SK-N-SH treated with all-trans-retinoic acid at 6 μM for 48 hours (cell line): ENCODE data around the gene CD22.

Experiments
- BACH2 ChIP-seq: fragments of 250-450 bp; sonication (Bioruptor Pico); IDR thresholded peaks from 2 replicates; pipeline ENCODE4 v1.9.0; 2021; ENCODE audit warnings: mild to moderate bottlenecking, borderline replicate concordance
- ESRRG ChIP-seq: fragments of 250-450 bp; sonication (Bioruptor Pico); IDR thresholded peaks from 2 replicates; pipeline ENCODE4 v1.6.1; 2021; ENCODE audit warnings: mild to moderate bottlenecking
- ISL1 ChIP-seq: fragments of 250-450 bp; sonication (Bioruptor Pico); IDR thresholded peaks from 2 replicates; pipeline ENCODE4 v2.1.2; 2022; ENCODE audit warnings: mild to moderate bottlenecking, moderate library complexity
- PATZ1 ChIP-seq: fragments of 250-450 bp; sonication (Bioruptor Pico); IDR thresholded peaks from 2 replicates; pipeline ENCODE4 v1.8.0; 2020; ENCODE audit warnings: mild to moderate bottlenecking, moderate library complexity, borderline replicate concordance
- RARB ChIP-seq: fragments of 250-450 bp; sonication (Bioruptor Pico); IDR thresholded peaks from 2 replicates; pipeline ENCODE4 v1.8.0; 2021; ENCODE audit warnings: mild to moderate bottlenecking, moderate library complexity
- TSHZ2 ChIP-seq: fragments of 250-450 bp; sonication (Bioruptor Pico); IDR thresholded peaks from 2 replicates; pipeline ENCODE4 v1.5.0; 2020; ENCODE audit warnings: mild to moderate bottlenecking, moderate library complexity
- ZC3H10 ChIP-seq: fragments of 250-450 bp; sonication (Bioruptor Pico); IDR thresholded peaks from 2 replicates; pipeline ENCODE4 v1.5.1; 2021; ENCODE audit warnings: mild to moderate bottlenecking, moderate library complexity
- ZFP3 ChIP-seq: fragments of 250-450 bp; sonication (Bioruptor Pico); IDR thresholded peaks from 2 replicates; pipeline ENCODE4 v1.5.0; 2020; ENCODE audit warnings: mild to moderate bottlenecking, moderate library complexity
- ZNF565 ChIP-seq: fragments of 450-650 bp; formaldehyde crosslinking; conservative IDR thresholded peaks from 2 replicates; pipeline ENCODE4 v1.5.0; 2020; ENCODE audit warnings: low read depth, mild to moderate bottlenecking, moderate library complexity
- ZNF8 ChIP-seq: fragments of 450-650 bp; formaldehyde crosslinking; IDR thresholded peaks from 2 replicates; pipeline ENCODE4 v1.5.0; 2020; ENCODE audit warnings: mild to moderate bottlenecking, moderate library complexity
- TF ChIP-seq, protein P1 (sequence below): fragments of 250-450 bp; sonication (Bioruptor Pico); IDR thresholded peaks from 2 replicates; pipeline ENCODE4 v1.8.0; 2021; ENCODE audit warnings: low read depth, mild to moderate bottlenecking, moderate library complexity, borderline replicate concordance

GRCh38 chr19:35388277-35389054 is 59.5 kb downstream of the CD22 start:
- TF ChIP-seq ZC3H10 (CRISPR knock-in tag) (no peak), ZNF8 (CRISPR knock-in tag) (no peak), ZNF565 (CRISPR knock-in tag) (no peak), BACH2 (CRISPR knock-in tag) (no peak), TSHZ2 (CRISPR knock-in tag) (no peak), ISL1 (CRISPR knock-in tag) (no peak), RARB (CRISPR knock-in tag) (no peak), ESRRG (no peak), PATZ1 (CRISPR knock-in tag) (no peak), ZFP3 (CRISPR knock-in tag) (no peak)
- TF ChIP-seq, protein P1, sequence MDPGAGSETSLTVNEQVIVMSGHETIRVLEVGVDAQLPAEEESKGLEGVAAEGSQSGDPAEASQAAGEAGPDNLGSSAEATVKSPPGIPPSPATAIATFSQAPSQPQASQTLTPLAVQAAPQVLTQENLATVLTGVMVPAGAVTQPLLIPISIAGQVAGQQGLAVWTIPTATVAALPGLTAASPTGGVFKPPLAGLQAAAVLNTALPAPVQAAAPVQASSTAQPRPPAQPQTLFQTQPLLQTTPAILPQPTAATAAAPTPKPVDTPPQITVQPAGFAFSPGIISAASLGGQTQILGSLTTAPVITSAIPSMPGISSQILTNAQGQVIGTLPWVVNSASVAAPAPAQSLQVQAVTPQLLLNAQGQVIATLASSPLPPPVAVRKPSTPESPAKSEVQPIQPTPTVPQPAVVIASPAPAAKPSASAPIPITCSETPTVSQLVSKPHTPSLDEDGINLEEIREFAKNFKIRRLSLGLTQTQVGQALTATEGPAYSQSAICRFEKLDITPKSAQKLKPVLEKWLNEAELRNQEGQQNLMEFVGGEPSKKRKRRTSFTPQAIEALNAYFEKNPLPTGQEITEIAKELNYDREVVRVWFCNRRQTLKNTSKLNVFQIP (CRISPR knock-in tag) = no peak
